ENCODE data around the gene SFT2D3.

SFT2D3 gene

GRCh38 chr2:127754186-127754585 lies 52.9 kb downstream of the SFT2D3 start:
- no peak for DNase-seq

All from DMS53 (cell line).